GM10248 (cell line): ENCODE results near the gene S100P.

Experiments used
- CTCF ChIA-PET: fragments of 300-600 bp; sonication (Branson Sonifier 250); formaldehyde crosslinking; extraction: SDS; loops from one replicate; lab custom pipeline; 2021; ENCODE audit warnings: antibody characterized with exemption; lab: Yijun Ruan, JAX
- POLR2A ChIA-PET: fragments of 350-650 bp; sonication (Branson Sonifier 250); formaldehyde crosslinking; extraction: SDS; loops from one replicate; lab custom pipeline; 2020; ENCODE audit warnings: antibody characterized with exemption; lab: Yijun Ruan, JAX
- DNase-seq: peaks from one replicate; pipeline ENCODE4 v3.0.0; 2012; ENCODE audit errors: extremely low spot score
- CTCF ChIP-seq: IDR thresholded peaks from 2 replicates; pipeline ENCODE4 v1.5.1; 2012; ENCODE audit warnings: mild to moderate bottlenecking, low read depth; ENCODE audit errors: extremely low read depth, missing control alignments, control extremely low read depth

S100P gene

GRCh38 chr4:6673660-6674499 lies 19.8 kb upstream of the S100P start:
- TF ChIP-seq CTCF, result no peak
- DNase-seq, result peak; percentile 97
- ChIA-PET POLR2A (interaction anchor here (0.6 to 2.3 kb wide), 8 partner anchors 15 to 36 kb away, joined by 3 to 11 read pairs (median 3); partner anchors contain the start of genes MRFAP1 and MRFAP1L1), CTCF (interaction anchor here (1.0 to 3.5 kb wide), 8 partner anchors 11 to 397 kb away, joined by 3 to 26 read pairs (median 10); partner anchors contain the start of gene TADA2B)

DNA sequence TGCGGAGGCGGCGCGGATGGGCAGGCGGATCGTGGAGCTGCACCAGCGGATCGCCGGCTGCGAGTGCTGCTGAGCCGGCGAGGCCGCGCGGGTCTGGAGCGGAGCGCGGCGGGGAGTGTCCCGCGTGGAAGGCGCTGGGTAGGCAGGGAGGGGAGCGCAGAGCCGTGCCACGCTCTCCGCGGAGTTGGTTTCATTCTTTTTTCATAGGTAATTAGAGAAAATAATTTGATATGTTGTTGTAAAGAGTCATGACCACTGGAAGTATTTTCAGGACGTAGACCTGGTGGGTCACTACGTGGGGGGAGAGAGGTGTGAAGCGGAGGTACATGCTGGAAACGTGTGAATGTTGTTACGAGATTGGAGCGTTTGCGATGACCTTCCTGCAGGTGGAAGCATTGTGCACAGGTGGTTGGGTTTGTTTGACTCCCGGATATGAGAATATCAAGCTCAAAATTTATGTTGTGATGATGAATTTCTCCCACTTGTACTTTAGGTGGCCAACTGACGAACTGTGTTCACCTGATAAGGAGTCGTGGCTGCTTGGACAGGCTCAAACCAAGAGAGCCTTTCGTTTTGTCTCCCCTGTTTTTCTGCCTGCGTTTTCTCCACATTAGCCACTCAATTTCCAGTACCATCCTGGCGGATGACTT lies 19.1 kb upstream of the S100P start:
- peak; percentile 68 for DNase-seq

GRCh38 chr4:6676722-6677558 lies 16.7 kb upstream of the S100P start:
- ChIA-PET POLR2A (no interaction called here), CTCF (interaction anchor here (1.2 to 3.5 kb wide), 4 partner anchors 12 to 40 kb away, joined by 3 to 14 read pairs (median 8); no protein-coding TSS in a partner anchor)
- no peak for DNase-seq
- TF ChIP-seq CTCF, result no peak

More for the DNA sequence above, 19.1 kb upstream of the S100P start:
- TF ChIP-seq CTCF, result peak; percentile 47
- POLR2A ChIA-PET, result interaction anchor here (0.9 to 2.3 kb wide), 5 partner anchors 16 to 35 kb away, joined by 3 to 11 read pairs (median 3); partner anchors contain the start of genes MRFAP1 and MRFAP1L1
- CTCF ChIA-PET, result interaction anchor here (0.7 to 3.5 kb wide), 14 partner anchors 11 to 424 kb away, joined by 3 to 26 read pairs (median 4); partner anchors contain the start of genes MRFAP1L1 and TADA2B

- DNase-seq, result no peak
- peak; percentile 7 for TF ChIP-seq CTCF
- ChIA-PET POLR2A (no interaction called here), CTCF (interaction anchor here (1.1 to 1.8 kb wide), 5 partner anchors 11 to 226 kb away, joined by 3 to 4 read pairs (median 3); partner anchors contain the start of gene MRFAP1L1)
These were observed 13.2 kb upstream of the S100P start for GRCh38 chr4:6680372-6681034.

GRCh38 chr4:6681191-6681590 lies 12.5 kb upstream of the S100P start:
- POLR2A ChIA-PET, result no interaction called here
- TF ChIP-seq CTCF, result no peak
- CTCF ChIA-PET, result interaction anchor here (1.0 to 1.8 kb wide), 7 partner anchors 11 to 225 kb away, joined by 3 to 4 read pairs (median 3); partner anchors contain the start of gene MRFAP1L1
- DNase-seq, result no peak
